ENCODE data around the gene CLTC.
"Not testable (repeated sequence)": the region's sequence is repeated elsewhere in the genome, so short reads cannot be mapped to it uniquely, and the experiment has no call there.

Gene CLTC

GRCh38 chr17:59652119-59652518 lies 32.4 kb downstream of the CLTC start:
- no peak overlapping the region for H3K4me3 ChIP-seq (ENCODE audit: control insufficient read depth, low read depth, low read length)
- no peak for TF ChIP-seq CTCF (IDR thresholded peaks at IDR 0.05; ENCODE audit: control insufficient read depth, insufficient read depth, low read depth, low read length, missing control alignments)
- peak; percentile 67 for DNase-seq (ENCODE audit: low read depth)

GRCh38 chr17:59656624-59657023 lies 36.9 kb downstream of the CLTC start:
- peak; percentile 64 for DNase-seq (ENCODE audit: low read depth)
- not testable (repeated sequence) for H3K4me3 ChIP-seq (ENCODE audit: control insufficient read depth, low read depth, low read length)

- DNase-seq (ENCODE audit: low read depth): no peak
- no peak for TF ChIP-seq CTCF (IDR thresholded peaks at IDR 0.05; ENCODE audit: control insufficient read depth, insufficient read depth, low read depth, low read length, missing control alignments)
- H3K4me3 ChIP-seq (ENCODE audit: control insufficient read depth, low read depth, low read length): no peak overlapping the region
Observed at GRCh38 chr17:59666235-59666634, 46.5 kb downstream of the CLTC start.

DNA sequence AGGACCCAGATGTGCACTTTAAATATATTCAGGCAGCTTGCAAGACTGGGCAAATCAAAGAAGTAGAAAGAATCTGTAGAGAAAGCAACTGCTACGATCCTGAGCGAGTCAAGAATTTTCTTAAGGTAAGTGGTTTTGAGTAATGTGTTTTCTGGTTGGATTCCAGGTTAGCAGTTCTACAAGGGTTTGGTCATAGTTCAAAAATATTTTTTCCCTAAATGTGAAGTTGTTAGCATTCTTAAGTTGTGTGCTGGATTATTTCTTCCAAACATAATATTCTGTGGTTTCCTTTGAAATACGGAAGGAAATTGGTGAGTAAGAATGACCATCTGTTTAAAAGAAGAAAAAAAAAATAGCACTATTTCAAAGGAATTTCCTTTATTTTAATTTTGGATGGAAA lies 49.1 kb downstream of the CLTC start:
- H3K4me3 ChIP-seq (ENCODE audit: control insufficient read depth, low read depth, low read length): no peak overlapping the region
- DNase-seq (ENCODE audit: low read depth): peak; percentile 87
- TF ChIP-seq CTCF (IDR thresholded peaks at IDR 0.05; ENCODE audit: control insufficient read depth, insufficient read depth, low read depth, low read length, missing control alignments): no peak

- DNase-seq (ENCODE audit: low read depth): no peak
- no peak for TF ChIP-seq CTCF (IDR thresholded peaks at IDR 0.05; ENCODE audit: control insufficient read depth, insufficient read depth, low read depth, low read length, missing control alignments)
- no peak overlapping the region for H3K4me3 ChIP-seq (ENCODE audit: control insufficient read depth, low read depth, low read length)
Observed at GRCh38 chr17:59669411-59669810, 49.7 kb downstream of the CLTC start.

GRCh38 chr17:59669944-59670343 lies 50.2 kb downstream of the CLTC start:
- DNase-seq (ENCODE audit: low read depth): no peak
- no peak for TF ChIP-seq CTCF (IDR thresholded peaks at IDR 0.05; ENCODE audit: control insufficient read depth, insufficient read depth, low read depth, low read length, missing control alignments)
- H3K4me3 ChIP-seq (ENCODE audit: control insufficient read depth, low read depth, low read length): no peak overlapping the region

GRCh38 chr17:59671386-59671785 lies 51.7 kb downstream of the CLTC start:
- no peak for TF ChIP-seq CTCF (IDR thresholded peaks at IDR 0.05; ENCODE audit: control insufficient read depth, insufficient read depth, low read depth, low read length, missing control alignments)
- DNase-seq (ENCODE audit: low read depth): no peak
- H3K4me3 ChIP-seq (ENCODE audit: control insufficient read depth, low read depth, low read length): no peak overlapping the region
